ENCODE data around the gene MGLL.

MGLL gene

GRCh38 chr3:127741690-127742089 is 80.6 kb downstream of the MGLL start:
- DNase-seq (ENCODE audit: low spot score): no peak

DNA sequence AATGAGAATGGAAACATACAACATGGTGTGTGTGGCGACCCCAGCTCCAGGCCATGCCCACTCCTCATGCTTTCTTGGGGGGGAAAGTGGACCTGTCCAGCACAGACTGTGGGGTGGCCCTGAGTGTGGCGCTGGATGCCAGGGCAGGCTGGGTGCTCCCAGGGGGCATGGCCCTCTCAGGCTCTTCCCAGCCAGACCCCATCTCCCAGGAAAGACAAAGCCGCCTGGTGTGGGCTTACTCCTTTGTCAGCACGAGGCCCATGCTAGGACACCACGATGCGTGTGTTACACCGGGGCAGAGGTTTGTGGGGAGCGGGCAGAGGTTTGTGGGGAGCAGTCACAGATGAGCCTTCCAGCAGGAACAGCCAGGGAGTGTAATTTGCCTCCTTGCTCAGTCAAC is 81.1 kb downstream of the MGLL start:
- no peak for DNase-seq (ENCODE audit: low spot score)

GRCh38 chr3:127740136-127740915 is 82.0 kb downstream of the MGLL start:
- DNase-seq (ENCODE audit: low spot score): no peak

GRCh38 chr3:127739347-127740135 is 82.8 kb downstream of the MGLL start:
- no peak for DNase-seq (ENCODE audit: low spot score)

DNA sequence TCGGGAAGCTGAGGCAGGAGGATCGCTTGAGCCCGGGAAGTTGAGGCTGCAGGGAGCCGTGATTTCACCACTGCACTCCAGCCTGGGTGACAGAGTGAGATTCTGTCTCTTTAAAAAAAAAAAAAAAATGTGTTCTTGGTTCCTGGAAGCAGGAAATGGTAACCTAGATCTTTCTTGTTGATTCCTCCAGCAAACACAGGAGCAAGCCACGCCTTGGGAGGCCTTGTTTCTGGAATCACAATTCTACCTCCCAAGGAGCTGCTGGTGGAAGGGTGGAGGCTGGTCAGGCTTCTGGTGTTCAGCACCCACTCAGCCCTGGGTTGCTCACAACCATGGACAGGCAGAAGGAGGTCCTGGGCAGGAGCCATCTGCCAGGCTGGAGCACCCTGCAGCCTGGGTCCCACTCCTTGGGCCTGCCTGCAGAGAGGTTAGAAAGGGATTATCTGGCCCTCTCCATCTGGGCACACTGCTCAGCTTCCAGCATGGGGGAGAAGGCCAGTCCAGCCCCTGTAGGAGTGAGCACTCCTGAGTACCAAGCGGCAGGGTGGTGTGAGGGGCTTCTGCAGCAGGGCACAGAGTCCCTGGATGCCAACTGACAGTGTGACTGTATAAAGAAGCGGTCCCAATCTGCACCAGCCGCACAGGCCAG is 84.0 kb downstream of the MGLL start:
- DNase-seq (ENCODE audit: low spot score): no peak

GRCh38 chr3:127736801-127737539 is 85.3 kb downstream of the MGLL start:
- no peak for DNase-seq (ENCODE audit: low spot score)

- DNase-seq (ENCODE audit: low spot score): peak; percentile 41
Measured at GRCh38 chr3:127735767-127736693, 86.3 kb downstream of the MGLL start.

- peak; percentile 75 for DNase-seq (ENCODE audit: low spot score)
Measured at GRCh38 chr3:127734754-127735473, 87.4 kb downstream of the MGLL start.

DNA sequence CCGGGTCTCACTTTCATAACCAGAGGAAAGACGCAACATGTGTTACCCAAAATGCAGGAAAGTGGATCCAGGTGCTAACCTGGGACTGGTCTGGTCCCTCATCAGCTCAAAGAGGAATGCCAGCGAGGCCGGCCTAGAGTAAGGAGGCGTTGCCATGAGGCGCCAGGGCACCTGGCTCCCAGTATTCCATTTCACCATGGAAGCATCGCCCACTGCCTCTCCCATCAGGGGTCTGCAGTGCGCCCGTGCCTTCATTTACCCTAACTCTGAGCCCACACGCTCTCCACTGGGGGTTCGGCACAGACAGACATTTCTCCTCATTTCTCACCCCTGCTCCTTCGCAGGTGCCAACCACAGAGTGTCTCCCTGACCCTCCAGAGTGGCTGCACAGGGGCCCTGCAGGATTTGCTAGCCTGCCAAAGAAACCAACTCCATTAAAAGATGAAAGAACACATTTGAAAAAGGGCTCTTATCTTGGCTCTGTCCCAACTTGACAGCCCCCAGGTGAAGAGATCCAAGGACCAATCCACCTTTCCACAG is 88.1 kb downstream of the MGLL start:
- no peak for DNase-seq (ENCODE audit: low spot score)

DNA sequence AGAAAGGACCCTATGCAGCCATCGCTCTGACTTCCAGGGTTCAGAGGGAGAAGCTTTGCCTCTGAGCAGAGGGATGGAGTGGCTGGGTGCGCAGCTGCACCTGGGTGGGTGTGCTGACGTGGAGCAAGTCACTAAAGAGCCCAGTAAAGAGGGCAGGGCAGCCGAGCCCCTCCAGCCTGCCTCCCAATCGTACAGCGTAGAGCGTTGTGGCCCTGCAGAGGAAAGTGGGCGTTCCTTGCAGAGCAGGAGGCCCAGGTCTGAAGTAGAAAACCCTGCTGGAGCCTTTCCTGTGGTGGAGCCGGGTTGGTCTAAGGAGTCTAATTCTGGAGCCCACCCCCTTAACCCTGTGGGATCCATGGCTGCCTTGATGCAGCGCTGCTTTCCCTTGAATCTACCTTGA is 88.5 kb downstream of the MGLL start:
- no peak for DNase-seq (ENCODE audit: low spot score)

DNA sequence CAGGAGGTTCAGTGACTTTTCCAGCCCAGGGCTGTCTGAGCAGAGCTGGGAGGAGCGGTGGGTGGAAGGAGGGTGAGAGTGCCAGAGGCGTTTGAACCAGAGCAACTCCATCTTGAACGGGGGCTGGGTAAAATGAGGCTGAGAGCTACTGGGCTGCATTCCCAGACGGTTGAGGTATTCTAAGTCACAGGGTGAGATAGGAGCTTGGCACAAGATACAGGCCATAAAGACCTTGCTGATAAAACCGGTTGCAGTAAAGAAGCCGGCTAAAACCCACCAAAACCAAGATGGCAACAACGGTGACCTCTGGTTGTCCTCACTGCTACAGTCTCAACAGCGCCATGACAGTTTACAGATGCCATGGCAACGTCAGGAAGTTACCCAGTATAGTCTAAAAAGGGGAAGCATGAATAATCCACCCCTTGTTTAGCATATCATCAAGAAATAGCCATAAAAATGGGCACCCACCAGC is 89.4 kb downstream of the MGLL start:
- no peak for DNase-seq (ENCODE audit: low spot score)

- no peak for DNase-seq (ENCODE audit: low spot score)
Measured at GRCh38 chr3:127732303-127732702, 90.0 kb downstream of the MGLL start.

DNA sequence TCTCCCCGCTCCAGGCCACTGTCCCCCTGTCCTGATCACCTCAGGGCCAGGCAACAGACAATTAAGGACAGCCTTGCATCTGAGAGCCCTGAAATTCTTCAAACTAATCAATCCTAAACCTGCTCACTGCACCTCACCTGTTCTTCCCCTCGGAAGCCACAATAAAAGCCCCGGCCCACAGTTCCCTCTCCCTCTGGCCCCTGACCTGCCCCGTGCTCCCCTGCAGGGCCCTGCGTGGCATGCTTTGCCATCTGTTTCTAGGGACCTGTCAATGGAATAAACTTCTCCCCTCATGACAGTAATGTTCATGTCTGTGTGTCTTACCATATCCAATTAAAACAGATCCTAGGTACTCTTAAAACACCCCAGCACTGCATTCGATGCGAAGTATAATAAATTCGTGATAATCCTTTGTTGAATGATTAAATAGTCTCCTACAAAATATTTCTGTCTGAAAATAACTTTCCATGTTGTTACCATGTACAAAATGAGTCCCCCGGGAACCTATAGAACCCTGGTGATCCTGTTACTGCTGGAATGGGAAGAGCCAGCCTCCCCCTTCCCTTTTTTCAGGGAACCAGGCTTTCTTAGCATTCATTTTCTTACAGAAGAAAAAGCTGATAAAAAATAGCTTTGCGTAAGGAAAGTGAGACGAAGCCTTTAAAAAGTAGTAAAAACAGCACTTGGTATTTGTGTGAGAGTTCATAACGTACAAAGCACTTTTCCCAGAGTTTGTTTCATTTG is 90.6 kb downstream of the MGLL start:
- DNase-seq (ENCODE audit: low spot score): no peak

DNA sequence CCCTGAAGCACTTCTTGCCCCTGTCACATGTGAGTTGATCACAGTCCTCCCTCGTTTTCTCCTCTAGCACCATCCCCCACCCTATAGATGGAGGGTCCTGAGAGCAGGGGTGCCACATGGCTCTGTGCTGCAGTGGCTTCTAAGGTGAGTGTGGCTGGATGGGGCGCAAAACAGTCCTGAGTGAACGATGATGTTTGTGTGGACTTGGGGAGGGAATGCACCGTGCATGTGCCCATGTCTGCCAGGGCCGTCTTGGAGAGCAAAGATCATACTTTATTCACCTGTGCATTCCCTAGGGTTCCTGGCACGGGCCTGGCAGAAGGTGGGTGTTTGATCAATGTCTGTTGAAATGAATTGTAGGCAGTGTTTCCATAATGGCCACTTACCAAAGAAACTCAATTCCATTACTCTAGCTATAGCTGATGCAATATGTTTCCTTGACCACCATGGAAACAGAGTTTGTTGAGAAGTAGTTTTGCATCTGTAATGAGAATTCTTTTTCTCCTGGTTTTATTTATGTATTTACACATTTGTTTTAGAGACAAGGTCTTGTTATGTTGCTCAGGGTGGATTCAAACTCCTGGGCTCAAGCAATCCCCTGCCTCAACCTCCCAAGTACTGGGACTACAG is 91.5 kb downstream of the MGLL start:
- DNase-seq (ENCODE audit: low spot score): no peak

DNA sequence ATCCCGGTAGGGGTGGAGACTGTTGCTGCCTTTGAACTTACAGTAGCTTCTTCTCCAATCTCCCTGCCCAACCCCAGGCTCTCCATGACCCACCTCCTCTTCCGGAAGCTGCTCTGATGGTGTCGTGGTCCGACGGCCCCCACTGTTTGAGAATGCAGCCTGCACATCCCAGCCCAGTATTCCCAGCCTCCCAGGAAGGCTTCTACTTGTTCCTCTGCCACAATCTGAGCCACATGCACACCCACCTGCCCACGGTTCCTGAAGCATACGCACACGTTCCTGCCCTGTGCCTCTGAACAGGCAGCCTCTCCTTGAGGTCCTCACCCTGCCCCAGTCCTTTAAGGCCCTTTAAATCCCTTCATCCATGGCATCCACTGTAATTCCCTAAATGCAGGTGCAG is 92.1 kb downstream of the MGLL start:
- no peak for DNase-seq (ENCODE audit: low spot score)

DNA sequence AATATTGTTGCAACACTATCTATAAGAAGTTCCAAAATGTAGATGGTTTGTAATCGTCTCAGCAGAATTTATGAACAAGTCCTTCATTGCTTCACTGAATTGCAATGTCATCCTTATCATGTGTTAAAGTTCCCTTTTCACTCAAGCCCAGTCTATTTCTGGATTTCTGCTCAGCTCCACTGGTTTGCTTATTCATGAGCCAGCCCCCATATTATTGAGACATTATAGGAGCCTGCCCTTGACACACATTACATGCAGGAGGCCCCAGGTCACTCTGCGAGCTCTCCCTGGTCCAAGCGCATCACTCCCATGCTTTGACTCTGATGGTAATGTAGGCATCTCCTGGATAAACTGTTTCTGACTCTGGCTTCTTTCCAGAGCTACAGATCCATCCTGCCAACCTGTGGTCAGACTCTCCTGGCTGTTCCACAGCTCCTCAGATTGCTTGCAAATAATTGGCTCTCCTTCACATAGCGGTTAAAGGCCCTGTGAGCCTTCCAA is 92.7 kb downstream of the MGLL start:
- peak; percentile 55 for DNase-seq (ENCODE audit: low spot score)

GRCh38 chr3:127728417-127729015 is 93.8 kb downstream of the MGLL start:
- no peak for DNase-seq (ENCODE audit: low spot score)

DNA sequence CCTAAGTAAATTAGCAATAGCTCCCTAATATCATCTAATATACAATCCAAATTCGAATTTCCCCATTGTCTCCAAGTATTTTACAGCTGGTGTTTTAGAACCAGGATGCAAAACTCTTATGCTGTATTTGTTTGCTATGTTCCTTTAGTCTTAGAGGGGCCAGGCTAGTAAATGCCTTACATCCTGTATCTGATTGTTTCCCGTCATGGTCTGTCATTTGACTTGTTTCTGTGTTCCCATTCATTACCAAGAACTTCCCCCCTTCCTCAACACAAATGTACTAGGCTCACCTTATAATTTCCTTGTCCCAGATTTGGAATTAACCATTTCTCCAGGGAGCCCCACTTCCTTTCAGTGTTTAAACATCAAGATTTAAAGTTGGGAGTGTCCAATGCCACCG is 95.4 kb downstream of the MGLL start:
- DNase-seq (ENCODE audit: low spot score): no peak

All from Ammon's horn (tissue), 1 donor.